ENCODE measurements around the gene LRP6. TPM values are rescaled to one million over a fixed set of nuclear protein-coding genes. Genes with fewer than 3 reads are reported as not detected.

LRP6 gene
- total and polyA plus RNA-seq, 2 of the 13 experiments (the other 11 are each of a cell fraction or from before 2014, with no cell fraction given): 33.8 to 42.0 TPM

DNA sequence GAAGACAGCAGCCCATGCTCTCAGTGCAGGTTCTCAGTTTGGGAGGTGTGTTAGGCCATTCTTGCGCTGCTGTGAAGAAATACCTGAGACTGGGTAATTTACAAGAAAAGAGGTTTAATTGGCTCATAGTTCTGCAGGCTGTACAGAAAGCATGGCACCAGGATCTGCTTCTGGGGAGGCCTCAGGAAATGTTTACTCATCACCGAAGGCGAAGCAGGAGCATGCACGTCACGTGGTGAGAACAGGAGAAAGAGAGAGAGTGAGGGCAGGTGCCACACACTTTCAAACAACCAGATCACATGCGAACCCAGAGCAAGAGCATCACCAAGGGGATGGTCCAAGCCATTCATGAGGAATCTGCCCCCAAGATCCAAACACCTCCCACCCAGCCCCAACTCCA is 9.0 kb upstream of the LRP6 start:
- 0 out of 2 replicates have a peak overlapping the region, but pooled peaks have one; percentile 10 for H3K4me2 ChIP-seq (ENCODE audit: low read depth, low read length)
- no peaks in the 10 kb centered on the region for H3K79me2 ChIP-seq (ENCODE audit: insufficient read depth, low read length)
- peaks cover 17% of the 10 kb centered on the region for H3K4me1 ChIP-seq (ENCODE audit: insufficient read depth, low read length)
- no peaks in the 10 kb centered on the region for H3K36me3 ChIP-seq (replicated peaks in 1 of 2; ENCODE audit: control insufficient read depth in 1 of 2, insufficient read depth in 2 of 2, low read length in 2 of 2)
- POLR2A ChIA-PET: no interaction called here
- WGBS (ENCODE audit: low lambda C conversion rate): 27% methylated on average over 6 of the region's 6 CpGs
- H3K9ac ChIP-seq (ENCODE audit: insufficient read depth, low read depth, low read length): no peak overlapping the region
- H4K20me1 ChIP-seq (ENCODE audit: insufficient read depth, low read length): no peaks in the 10 kb centered on the region
- no peaks in the 10 kb centered on the region for H3K27me3 ChIP-seq (ENCODE audit: control insufficient read depth in 1 of 2, insufficient read depth in 2 of 2, low read length in 2 of 2)
- BruUV-seq (replicated peaks): no TSS peak
- ATAC-seq (no peak; the same call in 2 of the 3 replicates), FAIRE-seq (no peak), DNase-seq (ENCODE audit: low spot score) (no peak)
- H3K27ac ChIP-seq (ENCODE audit: extremely low read length, insufficient read depth, low read length): no peak overlapping the region
- H3K4me3 ChIP-seq (replicated peaks in 1 of 3; ENCODE audit: insufficient read depth in 1 of 3, low read depth in 2 of 3, low read length in 3 of 3): no peak overlapping the region
- H2AFZ ChIP-seq (ENCODE audit: low read length): no peak overlapping the region
- H3K9me3 ChIP-seq (ENCODE audit: low read length): no peaks in the 10 kb centered on the region
- in situ Hi-C loops (cut with HindIII; ENCODE audit: extremely low pct_ligation_motif_present, low pct_unique_long_range_greater_than_20kb): loop anchor here (10.0 kb wide), 1 partner anchor 49 kb away; no protein-coding TSS in a partner anchor
- CTCF ChIA-PET (ENCODE audit: low intra/inter-chr PET ratio, low total read pairs): no interaction called here
- intact Hi-C loops (cut with micrococcal nuclease; ENCODE audit: unreplicated experiment): no loop called here
- no peak for TF ChIP-seq ZNF224 (CRISPR knock-in tag; IDR thresholded peaks at IDR 0.05)
- TF ChIP-seq, protein P1, sequence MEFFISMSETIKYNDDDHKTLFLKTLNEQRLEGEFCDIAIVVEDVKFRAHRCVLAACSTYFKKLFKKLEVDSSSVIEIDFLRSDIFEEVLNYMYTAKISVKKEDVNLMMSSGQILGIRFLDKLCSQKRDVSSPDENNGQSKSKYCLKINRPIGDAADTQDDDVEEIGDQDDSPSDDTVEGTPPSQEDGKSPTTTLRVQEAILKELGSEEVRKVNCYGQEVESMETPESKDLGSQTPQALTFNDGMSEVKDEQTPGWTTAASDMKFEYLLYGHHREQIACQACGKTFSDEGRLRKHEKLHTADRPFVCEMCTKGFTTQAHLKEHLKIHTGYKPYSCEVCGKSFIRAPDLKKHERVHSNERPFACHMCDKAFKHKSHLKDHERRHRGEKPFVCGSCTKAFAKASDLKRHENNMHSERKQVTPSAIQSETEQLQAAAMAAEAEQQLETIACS (CRISPR knock-in tag; IDR thresholded peaks at IDR 0.05): no peak
- TF ChIP-seq ZNF766 (CRISPR knock-in tag; IDR thresholded peaks at IDR 0.05; ENCODE audit: borderline replicate concordance): 0 out of 2 replicates have a peak, but pooled peaks have one; percentile 65
- no peak for TF ChIP-seq SMAD3 (CRISPR knock-in tag; IDR thresholded peaks at IDR 0.05)
- peak; percentile 35; the same call in 1 of the 2 replicates for TF ChIP-seq SOX5 (CRISPR knock-in tag; IDR thresholded peaks at IDR 0.05; ENCODE audit: borderline replicate concordance)
- peak; percentile 36; the same call in 1 of the 2 replicates for TF ChIP-seq BHLHE40 (IDR thresholded peaks at IDR 0.05; ENCODE audit: low read length)
- TF ChIP-seq, protein P2, sequence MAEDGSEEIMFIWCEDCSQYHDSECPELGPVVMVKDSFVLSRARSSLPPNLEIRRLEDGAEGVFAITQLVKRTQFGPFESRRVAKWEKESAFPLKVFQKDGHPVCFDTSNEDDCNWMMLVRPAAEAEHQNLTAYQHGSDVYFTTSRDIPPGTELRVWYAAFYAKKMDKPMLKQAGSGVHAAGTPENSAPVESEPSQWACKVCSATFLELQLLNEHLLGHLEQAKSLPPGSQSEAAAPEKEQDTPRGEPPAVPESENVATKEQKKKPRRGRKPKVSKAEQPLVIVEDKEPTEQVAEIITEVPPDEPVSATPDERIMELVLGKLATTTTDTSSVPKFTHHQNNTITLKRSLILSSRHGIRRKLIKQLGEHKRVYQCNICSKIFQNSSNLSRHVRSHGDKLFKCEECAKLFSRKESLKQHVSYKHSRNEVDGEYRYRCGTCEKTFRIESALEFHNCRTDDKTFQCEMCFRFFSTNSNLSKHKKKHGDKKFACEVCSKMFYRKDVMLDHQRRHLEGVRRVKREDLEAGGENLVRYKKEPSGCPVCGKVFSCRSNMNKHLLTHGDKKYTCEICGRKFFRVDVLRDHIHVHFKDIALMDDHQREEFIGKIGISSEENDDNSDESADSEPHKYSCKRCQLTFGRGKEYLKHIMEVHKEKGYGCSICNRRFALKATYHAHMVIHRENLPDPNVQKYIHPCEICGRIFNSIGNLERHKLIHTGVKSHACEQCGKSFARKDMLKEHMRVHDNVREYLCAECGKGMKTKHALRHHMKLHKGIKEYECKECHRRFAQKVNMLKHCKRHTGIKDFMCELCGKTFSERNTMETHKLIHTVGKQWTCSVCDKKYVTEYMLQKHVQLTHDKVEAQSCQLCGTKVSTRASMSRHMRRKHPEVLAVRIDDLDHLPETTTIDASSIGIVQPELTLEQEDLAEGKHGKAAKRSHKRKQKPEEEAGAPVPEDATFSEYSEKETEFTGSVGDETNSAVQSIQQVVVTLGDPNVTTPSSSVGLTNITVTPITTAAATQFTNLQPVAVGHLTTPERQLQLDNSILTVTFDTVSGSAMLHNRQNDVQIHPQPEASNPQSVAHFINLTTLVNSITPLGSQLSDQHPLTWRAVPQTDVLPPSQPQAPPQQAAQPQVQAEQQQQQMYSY (CRISPR knock-in tag; IDR thresholded peaks at IDR 0.05): peak; percentile 88
- TF ChIP-seq, protein P3, sequence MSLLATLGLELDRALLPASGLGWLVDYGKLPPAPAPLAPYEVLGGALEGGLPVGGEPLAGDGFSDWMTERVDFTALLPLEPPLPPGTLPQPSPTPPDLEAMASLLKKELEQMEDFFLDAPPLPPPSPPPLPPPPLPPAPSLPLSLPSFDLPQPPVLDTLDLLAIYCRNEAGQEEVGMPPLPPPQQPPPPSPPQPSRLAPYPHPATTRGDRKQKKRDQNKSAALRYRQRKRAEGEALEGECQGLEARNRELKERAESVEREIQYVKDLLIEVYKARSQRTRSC (CRISPR knock-in tag; IDR thresholded peaks at IDR 0.05; ENCODE audit: low read depth): no peak
- TF ChIP-seq, protein P4, sequence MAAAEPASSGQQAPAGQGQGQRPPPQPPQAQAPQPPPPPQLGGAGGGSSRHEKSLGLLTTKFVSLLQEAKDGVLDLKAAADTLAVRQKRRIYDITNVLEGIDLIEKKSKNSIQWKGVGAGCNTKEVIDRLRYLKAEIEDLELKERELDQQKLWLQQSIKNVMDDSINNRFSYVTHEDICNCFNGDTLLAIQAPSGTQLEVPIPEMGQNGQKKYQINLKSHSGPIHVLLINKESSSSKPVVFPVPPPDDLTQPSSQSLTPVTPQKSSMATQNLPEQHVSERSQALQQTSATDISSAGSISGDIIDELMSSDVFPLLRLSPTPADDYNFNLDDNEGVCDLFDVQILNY (CRISPR knock-in tag; conservative IDR thresholded peaks at IDR 0.05): no peak
- no peak for TF ChIP-seq FOXA1 (IDR thresholded peaks at IDR 0.05)
- peak; percentile 16; the same call in 1 of the 2 replicates for TF ChIP-seq FOXA1 (CRISPR knock-in tag; IDR thresholded peaks at IDR 0.05)
- no peak for TF ChIP-seq KMT2B (CRISPR knock-in tag; IDR thresholded peaks at IDR 0.05)
- TF ChIP-seq, protein P5, sequence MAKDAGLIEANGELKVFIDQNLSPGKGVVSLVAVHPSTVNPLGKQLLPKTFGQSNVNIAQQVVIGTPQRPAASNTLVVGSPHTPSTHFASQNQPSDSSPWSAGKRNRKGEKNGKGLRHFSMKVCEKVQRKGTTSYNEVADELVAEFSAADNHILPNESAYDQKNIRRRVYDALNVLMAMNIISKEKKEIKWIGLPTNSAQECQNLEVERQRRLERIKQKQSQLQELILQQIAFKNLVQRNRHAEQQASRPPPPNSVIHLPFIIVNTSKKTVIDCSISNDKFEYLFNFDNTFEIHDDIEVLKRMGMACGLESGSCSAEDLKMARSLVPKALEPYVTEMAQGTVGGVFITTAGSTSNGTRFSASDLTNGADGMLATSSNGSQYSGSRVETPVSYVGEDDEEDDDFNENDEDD (CRISPR knock-in tag; IDR thresholded peaks at IDR 0.05; ENCODE audit: borderline replicate concordance): 0 out of 2 replicates have a peak, but pooled peaks have one; percentile 32
- TF ChIP-seq FOXA3 (CRISPR knock-in tag; IDR thresholded peaks at IDR 0.05): peak; percentile 37
- no peak for TF ChIP-seq KDM5B (CRISPR knock-in tag; IDR thresholded peaks at IDR 0.05; ENCODE audit: borderline replicate concordance)
- TF ChIP-seq, protein P6, sequence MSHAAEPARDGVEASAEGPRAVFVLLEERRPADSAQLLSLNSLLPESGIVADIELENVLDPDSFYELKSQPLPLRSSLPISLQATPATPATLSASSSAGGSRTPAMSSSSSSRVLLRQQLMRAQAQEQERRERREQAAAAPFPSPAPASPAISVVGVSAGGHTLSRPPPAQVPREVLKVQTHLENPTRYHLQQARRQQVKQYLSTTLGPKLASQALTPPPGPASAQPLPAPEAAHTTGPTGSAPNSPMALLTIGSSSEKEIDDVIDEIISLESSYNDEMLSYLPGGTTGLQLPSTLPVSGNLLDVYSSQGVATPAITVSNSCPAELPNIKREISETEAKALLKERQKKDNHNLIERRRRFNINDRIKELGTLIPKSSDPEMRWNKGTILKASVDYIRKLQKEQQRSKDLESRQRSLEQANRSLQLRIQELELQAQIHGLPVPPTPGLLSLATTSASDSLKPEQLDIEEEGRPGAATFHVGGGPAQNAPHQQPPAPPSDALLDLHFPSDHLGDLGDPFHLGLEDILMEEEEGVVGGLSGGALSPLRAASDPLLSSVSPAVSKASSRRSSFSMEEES (CRISPR knock-in tag; IDR thresholded peaks at IDR 0.05): peak; percentile 42; the same call in 1 of the 2 replicates
- no peak for TF ChIP-seq ZNF460 (CRISPR knock-in tag; IDR thresholded peaks at IDR 0.05; ENCODE audit: borderline replicate concordance)

Measured in HepG2 (cell line).